Fibroblast of villous mesenchyme (primary cell): ENCODE results near the gene DPP10. TPM values are rescaled to one million over a fixed set of nuclear protein-coding genes. Genes with fewer than 3 reads are reported as not detected.

ENCODE experiments used
- DNase-seq: peaks from one replicate; pipeline ENCODE4 v3.0.0-alpha.2; 2010; ENCODE audit warnings: low read depth
- H3K4me3 ChIP-seq: 2 replicates; pipeline ENCODE4 v1.5.1; 2011; ENCODE audit warnings: low read depth, mild to moderate bottlenecking, low read length
- total RNA-seq: library from RNA; depleted of rRNA; stranded (reverse); fragments of >200 nt; gene quantifications from 2 replicates; pipeline ENCODE4 v1.2.3, GENCODE V29; 2012
- TF ChIP-seq, protein P1 (sequence below): IDR thresholded peaks from 2 replicates; pipeline ENCODE4 v1.5.1; 2012; ENCODE audit warnings: low read depth, mild to moderate bottlenecking, low read length; ENCODE audit not compliant: insufficient read depth

DPP10 gene
- total RNA-seq, 1 donor: under 0.01 TPM

DNA sequence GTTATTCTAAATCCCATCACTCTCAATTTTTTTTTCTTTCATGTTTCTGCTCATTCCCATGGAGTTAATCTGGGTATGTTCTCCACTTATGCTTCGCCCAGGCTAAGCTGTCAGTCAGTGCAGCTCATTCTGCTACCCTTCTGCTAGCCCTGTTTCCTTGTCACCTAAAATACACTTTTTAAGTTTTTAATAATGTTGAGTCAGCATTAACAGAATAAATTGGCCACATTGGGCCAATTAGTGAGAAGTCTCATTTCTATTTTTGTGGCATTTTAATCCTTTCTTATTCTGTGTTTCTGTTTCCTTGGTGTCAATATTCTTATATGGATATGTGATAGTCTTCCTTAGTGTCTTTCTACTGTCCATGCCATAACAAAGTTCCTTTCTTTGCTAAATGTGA lies 1126.2 kb downstream of the DPP10 start:
- DNase-seq: no peak
- TF ChIP-seq, protein P1, sequence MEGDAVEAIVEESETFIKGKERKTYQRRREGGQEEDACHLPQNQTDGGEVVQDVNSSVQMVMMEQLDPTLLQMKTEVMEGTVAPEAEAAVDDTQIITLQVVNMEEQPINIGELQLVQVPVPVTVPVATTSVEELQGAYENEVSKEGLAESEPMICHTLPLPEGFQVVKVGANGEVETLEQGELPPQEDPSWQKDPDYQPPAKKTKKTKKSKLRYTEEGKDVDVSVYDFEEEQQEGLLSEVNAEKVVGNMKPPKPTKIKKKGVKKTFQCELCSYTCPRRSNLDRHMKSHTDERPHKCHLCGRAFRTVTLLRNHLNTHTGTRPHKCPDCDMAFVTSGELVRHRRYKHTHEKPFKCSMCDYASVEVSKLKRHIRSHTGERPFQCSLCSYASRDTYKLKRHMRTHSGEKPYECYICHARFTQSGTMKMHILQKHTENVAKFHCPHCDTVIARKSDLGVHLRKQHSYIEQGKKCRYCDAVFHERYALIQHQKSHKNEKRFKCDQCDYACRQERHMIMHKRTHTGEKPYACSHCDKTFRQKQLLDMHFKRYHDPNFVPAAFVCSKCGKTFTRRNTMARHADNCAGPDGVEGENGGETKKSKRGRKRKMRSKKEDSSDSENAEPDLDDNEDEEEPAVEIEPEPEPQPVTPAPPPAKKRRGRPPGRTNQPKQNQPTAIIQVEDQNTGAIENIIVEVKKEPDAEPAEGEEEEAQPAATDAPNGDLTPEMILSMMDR: no peak
- no peak overlapping the region for H3K4me3 ChIP-seq

DNA sequence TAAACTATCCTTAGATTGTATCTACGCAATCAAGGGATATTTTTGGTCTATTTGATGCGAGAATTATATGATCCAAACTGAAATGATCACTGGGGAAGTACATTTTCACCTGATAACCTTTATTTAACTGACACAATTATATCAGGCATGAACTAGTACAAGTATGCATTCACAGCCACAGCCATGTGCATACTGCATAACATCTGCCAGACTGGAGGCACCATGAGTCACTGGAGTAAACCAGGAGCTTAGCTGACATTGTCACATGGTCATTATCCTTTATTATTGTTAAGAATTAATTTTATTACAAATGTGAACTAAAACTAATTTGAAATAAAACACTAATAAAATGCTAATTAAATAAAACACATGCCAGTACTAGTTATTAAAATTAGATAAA lies 1127.1 kb downstream of the DPP10 start:
- no peak overlapping the region for H3K4me3 ChIP-seq
- DNase-seq: no peak
- TF ChIP-seq, protein P1: no peak

DNA sequence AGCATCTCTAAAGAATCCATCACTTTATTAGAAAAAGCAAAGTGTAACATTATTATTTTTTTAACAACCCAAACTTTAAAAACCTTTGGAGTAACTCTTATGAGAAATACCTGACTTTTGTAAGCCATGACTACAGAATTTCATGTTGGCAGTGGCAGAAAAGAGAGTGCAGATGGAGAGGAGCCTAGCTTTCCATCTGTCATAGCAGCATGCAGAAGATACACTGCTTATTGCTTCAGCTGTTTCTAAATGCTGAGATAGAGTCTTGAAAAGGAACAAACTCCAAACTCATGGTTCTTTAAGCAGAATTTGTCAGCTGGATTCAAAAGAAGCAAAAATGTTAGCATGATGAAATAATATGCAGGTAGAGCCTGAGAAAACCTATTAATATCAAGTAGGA lies 1130.3 kb downstream of the DPP10 start:
- no peak overlapping the region for H3K4me3 ChIP-seq
- no peak for DNase-seq
- TF ChIP-seq, protein P1: no peak

DNA sequence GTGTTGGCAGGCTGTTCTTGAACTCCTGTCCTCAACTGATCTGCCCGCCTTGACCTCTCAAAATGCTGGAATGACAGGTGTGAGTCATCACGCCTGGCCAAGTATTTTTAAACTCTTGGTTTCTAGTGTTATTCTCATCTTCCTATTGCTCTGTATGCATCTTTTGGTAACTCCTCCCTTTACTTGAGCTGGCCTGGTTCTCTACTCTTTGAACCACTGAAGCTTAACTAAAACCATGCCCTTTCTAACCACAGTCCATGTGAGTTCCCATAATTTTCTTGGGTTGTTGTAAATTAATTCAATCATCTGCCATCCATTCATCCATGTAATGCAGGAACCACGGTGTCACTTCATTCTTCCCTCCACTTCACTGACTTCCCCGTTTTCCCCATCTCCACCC lies 1131.3 kb downstream of the DPP10 start:
- no peak for DNase-seq
- TF ChIP-seq, protein P1: no peak
- no peak overlapping the region for H3K4me3 ChIP-seq

DNA sequence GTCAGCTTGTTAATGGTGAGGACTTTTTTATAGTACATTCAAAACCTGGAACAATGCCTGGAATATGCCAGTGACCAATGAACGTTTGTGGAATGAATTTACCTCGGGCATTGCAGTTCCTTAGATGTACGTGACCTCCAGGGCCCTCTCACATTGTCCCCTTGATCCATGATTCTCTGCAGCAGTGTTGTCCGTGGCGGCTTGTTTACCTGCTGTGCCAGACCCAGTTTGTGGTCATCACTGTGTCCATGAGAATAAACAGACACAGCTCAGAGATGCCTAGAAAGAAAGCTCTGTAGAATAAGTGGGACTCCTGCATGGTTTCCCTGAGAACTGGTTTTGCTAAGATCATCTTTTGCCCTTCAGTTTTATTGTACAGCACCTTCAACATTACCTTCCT lies 1132.2 kb downstream of the DPP10 start:
- H3K4me3 ChIP-seq: no peak overlapping the region
- no peak for DNase-seq
- TF ChIP-seq, protein P1: no peak

DNA sequence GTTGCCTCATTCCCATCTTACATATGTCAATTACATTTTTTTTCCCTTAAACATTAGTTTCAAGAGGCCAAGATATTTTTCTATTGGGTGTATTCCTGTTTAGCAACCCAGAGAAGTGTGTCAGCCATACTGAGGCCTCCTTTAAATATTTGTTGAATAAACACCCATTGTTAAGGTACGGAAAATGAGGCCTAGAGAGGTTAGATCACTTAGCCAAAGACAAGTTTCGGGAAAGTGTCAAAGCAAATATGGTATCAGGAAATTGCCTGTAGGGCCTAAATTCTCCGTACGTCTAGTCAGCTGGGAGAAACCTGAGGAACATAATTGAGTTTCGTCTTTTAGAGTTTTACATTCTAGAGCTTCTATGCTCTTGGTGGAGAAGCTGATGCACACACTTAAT lies 1138.3 kb downstream of the DPP10 start:
- no peak overlapping the region for H3K4me3 ChIP-seq
- DNase-seq: no peak
- TF ChIP-seq, protein P1: no peak

DNA sequence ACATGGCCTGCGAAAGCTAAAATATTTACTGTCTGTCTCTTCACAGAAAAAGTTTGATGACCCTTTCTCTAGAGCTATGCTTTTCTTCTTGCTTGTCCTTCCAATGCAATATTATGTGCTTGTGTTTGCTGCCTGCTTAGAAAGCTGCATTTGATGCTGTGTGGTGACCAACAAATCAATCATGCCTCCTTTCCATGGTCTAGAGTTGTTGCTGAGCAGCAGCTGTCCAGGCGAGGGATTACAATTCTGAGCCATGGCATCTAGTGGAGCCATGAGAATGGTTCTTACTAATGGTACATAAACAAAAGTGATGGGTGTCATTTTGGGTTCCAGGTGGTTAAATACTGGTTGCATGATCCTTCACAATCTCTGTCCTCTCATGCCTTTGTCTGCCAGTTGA lies 1142.1 kb downstream of the DPP10 start:
- no peak overlapping the region for H3K4me3 ChIP-seq
- no peak for DNase-seq
- TF ChIP-seq, protein P1: no peak
